SU-DHL-6 (cell line): ENCODE measurements around the gene RHOT1.

Experiments
- CTCF ChIP-seq: fragments of 200-600 bp; sonication (generic); IDR thresholded peaks from one replicate; pipeline ENCODE4 v1.5.1; 2017; ENCODE audit warnings: antibody characterized with exemption, mild to moderate bottlenecking, low read length, moderate library complexity; ENCODE audit not compliant: insufficient read depth, poor library complexity, severe bottlenecking
- EZH2phosphoT487 ChIP-seq: fragments of 200-600 bp; sonication (generic), shearing (Covaris generic); conservative IDR thresholded peaks from 2 replicates; pipeline ENCODE4 v1.6.1; 2018; ENCODE audit warnings: mild to moderate bottlenecking, antibody characterized with exemption, low read length, moderate library complexity, mixed read lengths

- TF ChIP-seq CTCF (no peak), EZH2phosphoT487 (no peak)
Measured at GRCh38 chr17:32102172-32102571, 40.1 kb upstream of the RHOT1 start.
